Measurements from ENCODE around the gene DEPP1. TPM values are rescaled to one million over a fixed set of nuclear protein-coding genes. Genes with fewer than 3 reads are reported as not detected.

The DEPP1 gene
- total RNA-seq, 1 experiment from 2014 or later: 1.6 TPM

- Mint-ChIP-seq H3K4me1 (peaks cover 26% of the 10 kb centered on the region), H3K4me3 (no peak overlapping the region)
- POLR2A ChIA-PET: no interaction called here
These were observed 30.0 kb downstream of the DEPP1 start for GRCh38 chr10:44948642-44949041.

More at GRCh38 chr10:44948642-44949041, 30.0 kb downstream of the DEPP1 start:
- H3K36me3 Mint-ChIP-seq: peaks cover 12% of the 10 kb centered on the region
- H3K27me3 Mint-ChIP-seq (ENCODE audit: low read depth): no peaks in the 10 kb centered on the region
- CTCF ChIA-PET: interaction anchor here (1.4 to 2.8 kb wide), 2 partner anchors 15 to 16 kb away, joined by 3 to 19 read pairs; no protein-coding TSS in a partner anchor
- no peak for TF ChIP-seq PRRX2 (CRISPR knock-in tag; IDR thresholded peaks at IDR 0.05)
- TF ChIP-seq EMX1 (CRISPR knock-in tag; IDR thresholded peaks at IDR 0.05): no peak
- no peak for TF ChIP-seq ZNF232 (CRISPR knock-in tag; IDR thresholded peaks at IDR 0.05)
- no peak for TF ChIP-seq AR (CRISPR knock-in tag; IDR thresholded peaks at IDR 0.05)
- no peak for TF ChIP-seq RELA (CRISPR knock-in tag; IDR thresholded peaks at IDR 0.05; ENCODE audit: borderline replicate concordance)
- TF ChIP-seq KAT7 (CRISPR knock-in tag; IDR thresholded peaks at IDR 0.05; ENCODE audit: borderline replicate concordance): no peak
- no peak for TF ChIP-seq ZNF121 (CRISPR knock-in tag; IDR thresholded peaks at IDR 0.05)
- TF ChIP-seq ATF3 (CRISPR knock-in tag; conservative IDR thresholded peaks at IDR 0.05): no peak
- TF ChIP-seq CREB1 (CRISPR knock-in tag; IDR thresholded peaks at IDR 0.05): no peak
- no peak for TF ChIP-seq AFF4 (CRISPR knock-in tag; IDR thresholded peaks at IDR 0.05; ENCODE audit: borderline replicate concordance)
- no peak for TF ChIP-seq ZNF138 (CRISPR knock-in tag; conservative IDR thresholded peaks at IDR 0.05)
- TF ChIP-seq ZNF317 (CRISPR knock-in tag; IDR thresholded peaks at IDR 0.05; ENCODE audit: borderline replicate concordance, low read depth): no peak
- no peak for TF ChIP-seq CDX4 (CRISPR knock-in tag; IDR thresholded peaks at IDR 0.05; ENCODE audit: borderline replicate concordance)
- no peak for TF ChIP-seq GTF2I (CRISPR knock-in tag; conservative IDR thresholded peaks at IDR 0.05)
- no peak for TF ChIP-seq NFATC4 (CRISPR knock-in tag; IDR thresholded peaks at IDR 0.05)
- no peak for TF ChIP-seq FOXP1 (CRISPR knock-in tag; IDR thresholded peaks at IDR 0.05; ENCODE audit: borderline replicate concordance)
- no peak for TF ChIP-seq SOX15 (CRISPR knock-in tag; IDR thresholded peaks at IDR 0.05)
- ATAC-seq: no peak
- peaks cover 22% of the 10 kb centered on the region for H3K9me3 Mint-ChIP-seq
- no peak overlapping the region for H3K27ac Mint-ChIP-seq
- no peak for DNase-seq (ENCODE audit: low spot score)
